ENCODE measurements around the gene DUSP16.

Gene DUSP16

GRCh38 chr12:12559719-12560296, 2.9 kb downstream of the DUSP16 start:
- Histone ChIP-seq H3K4me2 (ENCODE audit: insufficient read depth, low read length) (no peak overlapping the region), H4K20me1 (ENCODE audit: insufficient read depth, low read length) (no peaks in the 10 kb centered on the region), H3K4me1 (ENCODE audit: insufficient read depth, low read length) (peaks cover 22% of the 10 kb centered on the region), H2AFZ (ENCODE audit: low read depth, low read length) (no peak overlapping the region), H3K9me3 (ENCODE audit: insufficient read depth, low read length, severe bottlenecking) (peaks cover 2% of the 10 kb centered on the region), H3K27ac (ENCODE audit: low read length) (no peak overlapping the region), H3K27me3 (ENCODE audit: insufficient read depth, low read length, poor library complexity) (peaks cover 65% of the 10 kb centered on the region), H3K79me2 (ENCODE audit: insufficient read depth, low read length) (no peaks in the 10 kb centered on the region), H3K36me3 (ENCODE audit: insufficient read depth, low read length) (no peaks in the 10 kb centered on the region), H3K9ac (ENCODE audit: low read depth, low read length) (no peak overlapping the region), H3K4me3 (ENCODE audit: low read depth in 1 of 2, low read length in 2 of 2) (no peak overlapping the region)
- ATAC-seq (ENCODE audit: insufficient read depth, low read depth) = no peak
- DNase-seq = no peak
- no peak for TF ChIP-seq CTCF (IDR thresholded peaks at IDR 0.05; ENCODE audit: borderline replicate concordance, extremely low read depth, low read length, poor library complexity, severe bottlenecking)
- peak; percentile 47 for TF ChIP-seq EZH2 (IDR thresholded peaks at IDR 0.05; ENCODE audit: borderline replicate concordance, low read depth, low read length, severe bottlenecking)

DNA sequence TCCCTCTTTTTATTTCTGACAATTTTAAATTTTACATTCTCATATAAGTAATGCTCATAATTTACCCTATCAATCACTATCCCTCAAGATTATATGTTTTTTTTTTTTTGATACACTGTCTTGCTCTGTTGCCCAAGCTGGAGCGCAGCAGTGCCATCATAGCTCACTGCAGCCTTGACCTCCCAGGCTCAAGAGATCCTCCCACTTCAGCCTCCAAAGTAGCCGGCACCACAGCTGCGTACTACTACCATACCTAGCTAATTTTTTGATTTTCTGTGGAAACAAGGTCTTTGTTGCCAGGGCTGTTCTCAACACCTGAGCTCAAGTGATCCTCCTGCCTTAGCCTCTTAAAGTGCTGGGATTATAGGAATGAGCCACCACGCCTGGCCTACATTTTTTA, 4.4 kb downstream of the DUSP16 start:
- no peaks in the 10 kb centered on the region for H4K20me1 ChIP-seq (ENCODE audit: insufficient read depth, low read length)
- H3K36me3 ChIP-seq (ENCODE audit: insufficient read depth, low read length) = no peaks in the 10 kb centered on the region
- peaks cover 61% of the 10 kb centered on the region for H3K27me3 ChIP-seq (ENCODE audit: insufficient read depth, low read length, poor library complexity)
- TF ChIP-seq EZH2 (IDR thresholded peaks at IDR 0.05; ENCODE audit: borderline replicate concordance, low read depth, low read length, severe bottlenecking) (no peak), CTCF (IDR thresholded peaks at IDR 0.05; ENCODE audit: borderline replicate concordance, extremely low read depth, low read length, poor library complexity, severe bottlenecking) (no peak)
- peaks cover 22% of the 10 kb centered on the region for H3K4me1 ChIP-seq (ENCODE audit: insufficient read depth, low read length)
- H2AFZ ChIP-seq (ENCODE audit: low read depth, low read length) = no peak overlapping the region
- H3K4me3 ChIP-seq (ENCODE audit: low read depth in 1 of 2, low read length in 2 of 2) = no peak overlapping the region
- H3K79me2 ChIP-seq (ENCODE audit: insufficient read depth, low read length) = no peaks in the 10 kb centered on the region
- H3K9me3 ChIP-seq (ENCODE audit: insufficient read depth, low read length, severe bottlenecking) = no peaks in the 10 kb centered on the region
- no peak for ATAC-seq (ENCODE audit: insufficient read depth, low read depth)
- no peak overlapping the region for H3K4me2 ChIP-seq (ENCODE audit: insufficient read depth, low read length)
- H3K9ac ChIP-seq (ENCODE audit: low read depth, low read length) = no peak overlapping the region
- H3K27ac ChIP-seq (ENCODE audit: low read length) = no peak overlapping the region
- DNase-seq = no peak

GRCh38 chr12:12557733-12558132, 4.9 kb downstream of the DUSP16 start:
- Histone ChIP-seq H3K36me3 (ENCODE audit: insufficient read depth, low read length) (no peaks in the 10 kb centered on the region), H3K27ac (ENCODE audit: low read length) (no peak overlapping the region), H3K9ac (ENCODE audit: low read depth, low read length) (no peak overlapping the region), H3K4me3 (ENCODE audit: low read depth in 1 of 2, low read length in 2 of 2) (no peak overlapping the region), H2AFZ (ENCODE audit: low read depth, low read length) (no peak overlapping the region), H3K79me2 (ENCODE audit: insufficient read depth, low read length) (no peaks in the 10 kb centered on the region), H3K4me2 (ENCODE audit: insufficient read depth, low read length) (no peak overlapping the region), H3K4me1 (ENCODE audit: insufficient read depth, low read length) (peaks cover 18% of the 10 kb centered on the region), H3K27me3 (ENCODE audit: insufficient read depth, low read length, poor library complexity) (peaks cover 56% of the 10 kb centered on the region), H3K9me3 (ENCODE audit: insufficient read depth, low read length, severe bottlenecking) (no peaks in the 10 kb centered on the region), H4K20me1 (ENCODE audit: insufficient read depth, low read length) (no peaks in the 10 kb centered on the region)
- DNase-seq (no peak), ATAC-seq (ENCODE audit: insufficient read depth, low read depth) (no peak)
- TF ChIP-seq CTCF (IDR thresholded peaks at IDR 0.05; ENCODE audit: borderline replicate concordance, extremely low read depth, low read length, poor library complexity, severe bottlenecking) (no peak), EZH2 (IDR thresholded peaks at IDR 0.05; ENCODE audit: borderline replicate concordance, low read depth, low read length, severe bottlenecking) (no peak)
